ENCODE results near the gene ECT2L. TPM values are rescaled to one million over a fixed set of nuclear protein-coding genes. Genes with fewer than 3 reads are reported as not detected.

Gene ECT2L, protein sequence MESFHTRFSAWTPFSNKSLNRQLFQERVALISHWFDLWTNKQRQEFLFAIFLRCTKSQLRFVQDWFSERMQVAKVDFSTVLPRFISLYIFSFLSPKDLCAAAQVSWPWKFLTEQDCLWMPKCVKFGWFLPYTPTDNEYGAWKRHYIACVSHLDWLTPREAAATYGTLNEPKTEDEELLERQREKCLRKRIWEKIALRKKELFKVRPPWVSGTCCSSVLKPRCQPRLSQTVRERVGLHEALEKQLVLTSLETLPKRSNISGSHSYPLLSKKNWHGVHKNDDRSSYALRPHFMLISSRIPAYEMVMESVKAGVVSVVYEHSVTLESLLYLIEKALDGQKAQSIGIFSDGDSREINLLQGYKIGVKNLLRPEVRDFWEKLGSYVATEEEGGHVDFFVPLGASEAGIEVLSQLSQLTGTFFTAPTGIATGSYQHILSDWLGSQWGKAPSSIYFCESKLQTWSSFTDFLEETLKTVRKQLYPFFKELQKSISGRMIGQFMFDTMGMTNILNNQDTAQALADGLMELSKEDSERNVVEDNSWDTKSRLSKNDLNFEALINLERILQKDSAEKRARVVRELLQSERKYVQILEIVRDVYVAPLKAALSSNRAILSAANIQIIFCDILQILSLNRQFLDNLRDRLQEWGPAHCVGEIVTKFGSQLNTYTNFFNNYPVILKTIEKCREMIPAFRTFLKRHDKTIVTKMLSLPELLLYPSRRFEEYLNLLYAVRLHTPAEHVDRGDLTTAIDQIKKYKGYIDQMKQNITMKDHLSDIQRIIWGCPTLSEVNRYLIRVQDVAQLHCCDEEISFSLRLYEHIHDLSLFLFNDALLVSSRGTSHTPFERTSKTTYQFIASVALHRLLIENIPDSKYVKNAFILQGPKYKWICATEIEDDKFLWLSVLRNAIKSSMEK
- under 1 TPM in 3 of 4 donors, not detected in 1; 0.13 to 0.56 (median 0.23) TPM for total RNA-seq

DNA sequence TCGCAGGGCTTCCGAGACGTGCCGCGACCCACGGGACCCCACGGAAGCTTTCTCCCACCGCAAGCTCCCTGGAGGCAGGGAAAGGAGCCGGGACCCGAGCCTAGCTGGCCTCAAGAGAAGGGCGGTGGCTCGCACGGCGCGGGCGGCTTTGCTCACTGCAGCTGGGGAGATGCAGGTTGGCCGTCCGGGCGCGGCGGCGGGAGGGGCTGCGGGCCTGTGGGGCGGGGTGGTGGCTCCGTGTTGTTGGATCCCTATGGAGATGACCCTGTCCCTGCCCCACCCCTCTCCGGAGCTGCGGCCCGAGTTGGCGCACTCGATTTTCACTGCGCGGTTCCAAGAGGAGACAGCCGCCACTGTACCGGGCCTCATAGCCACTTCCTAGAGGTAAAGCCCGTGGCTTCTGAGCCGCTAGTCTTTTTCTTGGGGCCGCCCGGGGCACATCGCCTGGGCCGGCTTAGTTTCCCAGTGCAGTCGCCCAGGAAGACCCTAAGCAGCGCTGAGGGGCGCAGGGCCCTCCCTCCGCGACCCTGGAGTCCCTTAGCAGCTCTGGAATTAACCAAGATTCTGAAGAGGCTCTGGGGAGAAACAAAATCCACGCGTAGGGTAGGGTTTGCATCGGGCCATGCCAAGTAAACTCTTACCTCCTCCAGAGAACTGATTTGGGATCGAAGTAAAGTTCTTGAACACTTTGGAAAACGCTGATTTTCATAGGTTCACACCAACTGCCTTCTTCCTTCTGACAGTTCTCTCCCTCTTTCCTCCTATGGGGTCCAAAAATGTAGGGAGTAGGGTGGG is at the start of gene ECT2L:
TSS of gene ECT2L (plus strand) at position 279 of the 795 bp plus-strand sequence. CDS start 17,188 bp downstream, outside the sequence.
- peak within 1 kb of the TSS; percentile 80 for H3K27ac ChIP-seq
- H3K36me3 ChIP-seq, result peaks cover 14% of the 10 kb centered on the region
- H3K9me3 ChIP-seq, result no peaks in the 10 kb centered on the region
- H3K27me3 ChIP-seq, result no peaks in the 10 kb centered on the region
- DNase-seq (ENCODE audit: low spot score in 2 of 2), result peak; percentile 87 to 91
- TF ChIP-seq, protein P1, sequence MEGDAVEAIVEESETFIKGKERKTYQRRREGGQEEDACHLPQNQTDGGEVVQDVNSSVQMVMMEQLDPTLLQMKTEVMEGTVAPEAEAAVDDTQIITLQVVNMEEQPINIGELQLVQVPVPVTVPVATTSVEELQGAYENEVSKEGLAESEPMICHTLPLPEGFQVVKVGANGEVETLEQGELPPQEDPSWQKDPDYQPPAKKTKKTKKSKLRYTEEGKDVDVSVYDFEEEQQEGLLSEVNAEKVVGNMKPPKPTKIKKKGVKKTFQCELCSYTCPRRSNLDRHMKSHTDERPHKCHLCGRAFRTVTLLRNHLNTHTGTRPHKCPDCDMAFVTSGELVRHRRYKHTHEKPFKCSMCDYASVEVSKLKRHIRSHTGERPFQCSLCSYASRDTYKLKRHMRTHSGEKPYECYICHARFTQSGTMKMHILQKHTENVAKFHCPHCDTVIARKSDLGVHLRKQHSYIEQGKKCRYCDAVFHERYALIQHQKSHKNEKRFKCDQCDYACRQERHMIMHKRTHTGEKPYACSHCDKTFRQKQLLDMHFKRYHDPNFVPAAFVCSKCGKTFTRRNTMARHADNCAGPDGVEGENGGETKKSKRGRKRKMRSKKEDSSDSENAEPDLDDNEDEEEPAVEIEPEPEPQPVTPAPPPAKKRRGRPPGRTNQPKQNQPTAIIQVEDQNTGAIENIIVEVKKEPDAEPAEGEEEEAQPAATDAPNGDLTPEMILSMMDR (IDR thresholded peaks at IDR 0.05), result no peak
- TF ChIP-seq EP300 (IDR thresholded peaks at IDR 0.05), result no peak
- peak in 1 of 3 donors; percentile 28 for TF ChIP-seq POLR2AphosphoS5 (IDR thresholded peaks at IDR 0.05)
- peak in 1 of 2 donors; percentile 20 for TF ChIP-seq POLR2A (IDR thresholded peaks at IDR 0.05)
- WGBS, result 22% methylated on average over 45 of the region's 50 CpGs
- H3K4me1 ChIP-seq, result peaks cover 15% of the 10 kb centered on the region
- H3K4me3 ChIP-seq, result peak within 1 kb of the TSS; percentile 49

DNA sequence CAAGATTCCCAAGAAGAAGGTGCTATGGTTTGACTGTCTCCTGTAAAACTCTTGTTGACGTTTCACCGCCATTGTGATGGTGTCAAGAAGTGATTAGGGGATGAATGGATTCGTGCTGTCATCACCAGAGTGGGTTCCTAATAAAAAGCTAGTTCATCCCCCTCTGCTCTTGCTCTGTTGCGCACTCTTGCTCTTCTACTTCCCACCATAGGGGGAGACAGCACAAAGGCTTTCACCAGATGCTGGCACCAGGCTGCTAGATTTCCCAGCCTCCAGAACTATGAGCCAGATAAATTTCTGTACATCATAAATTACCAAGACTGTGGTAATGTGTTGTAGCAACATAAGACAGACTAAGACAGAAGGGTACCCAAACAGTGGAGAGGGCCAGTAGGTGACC is 43.9 kb upstream of the ECT2L start:
- Histone ChIP-seq H3K9me3 (no peaks in the 10 kb centered on the region), H3K27ac (no peak overlapping the region), H3K27me3 (no peaks in the 10 kb centered on the region), H3K4me3 (no peak overlapping the region), H3K4me1 (no peaks in the 10 kb centered on the region), H3K36me3 (no peaks in the 10 kb centered on the region)
- DNase-seq (ENCODE audit: low spot score in 2 of 2), result no peak
- WGBS, result 94% methylated on average over 4 of the region's 4 CpGs
- TF ChIP-seq POLR2A (IDR thresholded peaks at IDR 0.05) (no peak), EP300 (IDR thresholded peaks at IDR 0.05) (no peak), POLR2AphosphoS5 (IDR thresholded peaks at IDR 0.05) (no peak)
- TF ChIP-seq, protein P1 (IDR thresholded peaks at IDR 0.05), result no peak

DNA sequence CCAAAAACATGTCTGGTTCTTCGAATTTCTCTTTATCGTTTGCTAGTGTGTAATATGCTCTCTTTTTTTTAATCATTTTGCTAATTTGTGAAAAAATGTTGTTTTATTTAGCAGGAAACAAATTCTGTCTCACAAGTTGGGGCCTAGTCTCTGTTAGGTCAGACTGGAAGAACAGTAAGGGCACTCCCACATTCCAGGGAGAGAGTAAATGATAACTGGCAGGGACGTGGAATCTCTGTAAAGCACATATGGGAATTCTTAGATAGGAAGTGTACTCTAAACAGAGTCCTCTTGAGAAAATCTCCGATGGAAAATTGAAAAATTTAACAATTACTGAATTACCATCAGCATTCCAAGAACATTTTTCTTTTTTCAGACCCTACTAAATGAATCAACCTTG is 38.8 kb upstream of the ECT2L start:
- Histone ChIP-seq H3K4me1 (no peaks in the 10 kb centered on the region), H3K36me3 (no peaks in the 10 kb centered on the region), H3K27ac (no peak overlapping the region), H3K27me3 (no peaks in the 10 kb centered on the region), H3K9me3 (no peaks in the 10 kb centered on the region), H3K4me3 (no peak overlapping the region)
- 55% methylated on average over 4 of the region's 4 CpGs for WGBS
- no peak for DNase-seq (ENCODE audit: low spot score in 2 of 2)
- TF ChIP-seq EP300 (IDR thresholded peaks at IDR 0.05) (no peak), POLR2A (IDR thresholded peaks at IDR 0.05) (no peak), POLR2AphosphoS5 (IDR thresholded peaks at IDR 0.05) (no peak)
- TF ChIP-seq, protein P1 (IDR thresholded peaks at IDR 0.05), result no peak

DNA sequence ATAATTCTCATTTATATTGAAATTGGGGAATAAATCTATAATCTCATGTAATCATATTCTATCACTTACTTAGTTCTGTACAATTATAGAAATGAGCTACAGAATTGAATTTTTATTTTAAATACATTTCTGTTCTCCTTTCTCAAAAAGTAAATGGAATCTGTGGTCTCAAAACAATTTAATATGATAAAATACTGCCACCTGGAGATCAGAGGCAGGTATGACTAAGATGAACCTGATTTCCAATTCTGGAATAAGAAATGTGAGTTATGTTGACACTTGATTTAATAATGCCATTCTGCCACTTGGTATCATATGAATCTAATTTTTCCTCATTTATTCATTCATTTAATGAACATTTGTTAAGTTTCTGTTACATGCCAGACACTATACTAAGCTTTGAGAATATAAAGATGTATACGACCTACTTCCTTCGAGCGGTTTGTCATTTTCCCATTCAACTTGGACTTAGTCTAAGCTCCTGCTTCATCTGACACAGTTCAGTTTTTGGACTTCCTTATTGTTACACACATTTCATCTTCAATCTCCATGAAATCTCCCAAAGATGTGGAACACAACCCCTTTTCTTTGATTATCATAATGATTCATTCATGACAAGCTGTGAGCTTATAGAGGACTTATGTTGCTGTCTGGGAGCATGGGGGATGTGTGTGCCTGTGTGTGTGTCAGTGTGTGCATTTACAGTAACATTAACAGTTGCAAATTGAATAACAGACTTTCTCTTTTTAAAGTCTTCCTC is 29.8 kb upstream of the ECT2L start:
- no peak overlapping the region for H3K4me3 ChIP-seq
- no peaks in the 10 kb centered on the region for H3K4me1 ChIP-seq
- TF ChIP-seq POLR2AphosphoS5 (IDR thresholded peaks at IDR 0.05), result no peak
- TF ChIP-seq, protein P1 (IDR thresholded peaks at IDR 0.05), result peak; percentile 54 to 66
- DNase-seq (ENCODE audit: low spot score in 2 of 2), result no peak
- WGBS, result 89% methylated on average over 3 of the region's 3 CpGs
- no peaks in the 10 kb centered on the region for H3K9me3 ChIP-seq
- no peak overlapping the region for H3K27ac ChIP-seq
- no peaks in the 10 kb centered on the region for H3K36me3 ChIP-seq
- H3K27me3 ChIP-seq, result no peaks in the 10 kb centered on the region

Measured in suprapubic skin (tissue), 4 donors.